Iris pigment epithelial cell (primary cell): Measurements from ENCODE around the gene AMFR.

Experiments
- DNase-seq: peaks from one replicate; pipeline ENCODE4 v3.0.0-alpha.2; 2011; ENCODE audit warnings: low read depth

Gene AMFR

DNA sequence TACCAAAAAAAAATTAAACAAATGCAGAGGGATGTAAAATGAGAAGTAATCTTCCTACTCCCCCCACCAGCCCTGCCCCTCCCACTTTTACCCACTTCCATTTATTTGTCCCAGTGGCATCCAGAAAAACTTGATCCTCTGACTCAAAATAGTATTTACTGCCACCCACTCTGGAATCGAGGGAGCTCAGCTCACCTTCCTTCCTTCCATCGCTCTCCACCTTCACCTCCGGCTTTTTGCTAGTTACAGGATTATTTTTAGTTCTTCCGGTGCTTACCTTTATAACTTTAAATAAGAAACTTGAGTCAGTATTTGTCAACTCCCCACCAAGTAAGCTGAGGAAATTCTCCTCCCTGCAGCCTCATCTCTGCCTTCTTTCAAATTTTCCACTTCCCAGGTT is 94.9 kb downstream of the AMFR start:
- no peak for DNase-seq

DNA sequence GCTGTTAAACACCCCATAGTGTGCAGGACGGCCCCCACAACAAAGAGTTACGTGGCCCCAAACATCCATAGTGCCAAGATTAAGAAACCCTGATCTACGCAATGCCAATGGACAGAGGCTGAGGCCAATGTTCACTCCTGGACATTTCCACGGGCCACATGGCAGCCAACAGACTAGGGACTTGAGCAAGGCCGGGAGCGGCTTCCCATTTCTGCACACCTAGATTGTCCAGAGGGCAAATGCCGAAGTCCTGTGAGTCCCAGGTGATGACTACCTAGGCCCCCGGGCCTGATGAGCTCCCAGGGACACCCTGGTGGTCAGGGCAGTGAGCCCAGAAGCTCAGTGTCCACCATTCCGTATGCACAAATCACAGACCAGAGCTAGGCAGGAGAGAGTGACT is 95.5 kb downstream of the AMFR start:
- DNase-seq = no peak

DNA sequence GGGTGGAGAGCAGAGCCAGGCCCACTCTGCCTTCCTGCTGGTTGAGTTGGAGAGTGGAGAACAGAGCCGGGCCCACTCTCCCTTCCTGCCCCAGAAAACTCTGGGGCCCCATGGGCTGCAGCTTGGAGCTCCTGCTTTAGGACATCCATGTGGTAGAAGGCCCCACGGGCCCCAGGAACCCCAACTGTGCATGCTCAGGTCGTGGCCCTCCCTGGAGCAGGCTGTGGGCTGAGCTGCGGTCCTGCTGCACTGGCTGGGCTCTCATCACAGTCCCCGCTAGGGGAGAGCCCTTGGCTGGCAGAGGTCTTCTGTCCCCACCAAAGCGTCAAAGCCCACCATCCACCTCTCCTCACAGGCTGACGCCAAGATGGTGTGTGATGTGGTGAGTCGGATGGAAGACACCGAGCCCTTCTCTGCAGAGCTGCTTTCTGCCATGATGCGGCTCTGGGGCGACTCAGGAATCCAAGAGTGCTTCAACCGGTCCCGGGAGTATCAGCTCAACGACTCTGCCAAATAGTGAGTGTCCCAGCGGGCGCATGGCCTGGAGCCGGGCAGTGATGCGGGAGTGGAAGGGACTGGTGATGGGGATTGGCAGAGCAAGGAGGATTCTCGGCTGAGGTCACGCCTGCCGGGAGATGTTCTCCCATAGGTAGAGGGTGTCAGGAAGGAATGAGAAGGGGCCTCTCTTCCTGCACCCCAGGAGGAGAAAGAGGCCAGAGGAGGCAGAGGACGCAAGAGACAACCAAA is 96.9 kb downstream of the AMFR start:
- DNase-seq = no peak

DNA sequence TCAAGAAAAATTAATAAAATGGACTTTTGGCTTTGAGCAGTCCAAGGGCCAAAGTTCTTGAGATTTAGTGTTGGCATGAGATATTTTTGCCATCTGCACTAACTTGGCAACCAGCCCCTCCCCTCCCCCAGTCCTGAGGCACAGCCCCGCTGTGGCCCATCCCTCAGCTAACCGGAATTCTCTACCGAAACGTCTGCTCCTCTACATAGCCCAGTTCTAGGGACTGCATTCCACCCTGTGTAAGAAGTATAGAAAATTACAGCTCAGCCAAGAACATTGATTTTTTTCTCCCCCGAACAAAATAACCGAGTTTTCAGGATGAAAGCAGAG is 97.5 kb downstream of the AMFR start:
- no peak for DNase-seq

DNA sequence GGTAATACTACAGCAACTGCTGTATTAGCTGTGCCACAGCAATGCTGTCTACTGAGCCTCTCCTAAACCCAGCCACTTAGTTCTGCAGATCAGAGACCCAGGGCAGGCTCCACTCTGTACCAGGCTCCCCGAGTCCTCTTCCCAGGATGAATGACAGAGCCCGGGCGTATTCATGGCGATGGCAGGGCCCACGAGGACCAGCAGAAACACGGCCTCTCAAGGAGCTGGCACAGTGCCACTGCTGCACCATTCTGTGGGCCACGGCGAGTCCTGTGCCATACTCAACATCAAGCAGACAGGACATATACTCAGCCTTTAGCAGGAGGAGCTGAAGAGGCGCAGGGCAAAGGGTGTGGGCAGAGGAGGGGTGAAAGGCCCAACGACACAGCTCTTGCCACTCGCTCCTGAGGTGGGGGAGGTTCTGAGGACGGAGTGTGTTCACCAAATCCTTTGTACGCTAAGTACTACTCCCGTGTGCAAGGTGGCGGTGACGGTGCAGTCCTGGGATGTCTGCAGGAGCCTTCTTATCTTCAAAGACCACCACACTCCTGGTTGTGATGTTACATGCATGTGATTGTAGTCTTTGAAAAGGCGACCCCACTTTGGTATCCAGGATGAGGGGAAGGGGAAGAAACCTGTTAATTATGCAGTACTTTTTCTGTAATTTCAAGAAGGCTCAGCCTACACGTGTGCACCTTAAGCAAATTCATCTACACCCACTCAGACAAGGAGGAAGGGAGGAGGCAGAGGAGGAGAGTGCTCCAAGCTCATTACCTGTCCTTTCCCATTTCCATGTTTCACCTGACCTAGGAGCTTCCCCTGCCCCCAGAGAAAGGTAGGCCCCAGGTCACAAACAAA is 98.0 kb downstream of the AMFR start:
- DNase-seq = no peak

DNA sequence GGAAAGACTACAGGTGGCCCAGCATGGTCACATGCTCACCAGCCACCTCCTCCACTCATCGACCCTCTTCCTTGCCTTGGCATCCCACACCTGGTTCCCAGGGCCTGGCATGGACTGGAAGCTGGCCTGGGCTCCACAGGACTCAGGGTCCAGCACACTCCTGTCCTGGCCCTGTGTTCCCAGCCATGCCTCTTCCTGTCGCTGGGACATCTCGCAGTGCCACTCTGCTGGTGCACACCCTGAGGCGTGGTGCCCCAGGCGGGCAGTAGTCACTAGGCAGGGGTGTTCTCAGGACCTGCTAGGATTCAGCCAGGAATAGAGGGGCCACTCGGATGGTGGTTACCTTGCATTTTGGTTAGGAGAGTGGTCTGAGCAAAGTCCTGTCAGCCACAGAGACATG is 99.4 kb downstream of the AMFR start:
- DNase-seq = no peak

DNA sequence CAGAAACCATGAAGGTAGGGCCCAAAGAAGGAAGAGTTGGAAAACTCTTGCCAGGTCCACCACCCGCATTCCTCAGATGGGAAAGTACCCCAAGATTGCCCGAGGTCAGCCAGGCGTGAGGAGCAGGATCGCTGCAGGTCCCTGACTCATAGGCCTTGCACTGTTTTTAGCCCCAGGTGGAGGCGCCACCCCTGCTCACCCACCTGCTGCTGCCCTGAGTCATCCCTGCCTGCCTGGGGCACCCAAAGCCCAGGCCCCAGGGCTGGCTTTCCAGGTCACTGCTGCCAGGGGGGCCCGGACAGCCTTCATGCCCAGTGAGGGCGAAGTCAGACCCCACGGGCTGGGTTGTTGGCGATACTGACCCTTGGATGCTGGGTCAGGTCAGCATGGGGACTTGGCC is 100.9 kb downstream of the AMFR start:
- DNase-seq = no peak

DNA sequence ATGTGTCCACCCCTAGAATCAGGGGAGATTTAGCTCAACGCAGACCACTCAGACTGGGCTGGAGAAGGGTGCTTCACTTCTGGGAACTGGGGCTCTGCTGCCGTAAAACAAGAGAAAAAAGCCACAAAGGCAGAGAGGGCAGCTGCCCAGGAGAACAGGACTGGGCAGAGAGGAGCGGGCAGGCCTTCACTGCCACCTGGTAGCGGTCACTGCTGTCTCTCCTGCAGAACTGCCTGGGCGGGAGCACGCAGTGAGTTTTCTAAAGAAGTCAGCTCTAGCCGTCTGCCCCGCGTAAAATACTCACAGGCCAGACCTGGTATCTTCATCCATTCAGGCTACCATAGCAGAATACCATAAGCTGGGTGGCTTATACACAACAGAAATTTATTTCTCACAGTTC is 103.8 kb downstream of the AMFR start:
- DNase-seq = no peak

DNA sequence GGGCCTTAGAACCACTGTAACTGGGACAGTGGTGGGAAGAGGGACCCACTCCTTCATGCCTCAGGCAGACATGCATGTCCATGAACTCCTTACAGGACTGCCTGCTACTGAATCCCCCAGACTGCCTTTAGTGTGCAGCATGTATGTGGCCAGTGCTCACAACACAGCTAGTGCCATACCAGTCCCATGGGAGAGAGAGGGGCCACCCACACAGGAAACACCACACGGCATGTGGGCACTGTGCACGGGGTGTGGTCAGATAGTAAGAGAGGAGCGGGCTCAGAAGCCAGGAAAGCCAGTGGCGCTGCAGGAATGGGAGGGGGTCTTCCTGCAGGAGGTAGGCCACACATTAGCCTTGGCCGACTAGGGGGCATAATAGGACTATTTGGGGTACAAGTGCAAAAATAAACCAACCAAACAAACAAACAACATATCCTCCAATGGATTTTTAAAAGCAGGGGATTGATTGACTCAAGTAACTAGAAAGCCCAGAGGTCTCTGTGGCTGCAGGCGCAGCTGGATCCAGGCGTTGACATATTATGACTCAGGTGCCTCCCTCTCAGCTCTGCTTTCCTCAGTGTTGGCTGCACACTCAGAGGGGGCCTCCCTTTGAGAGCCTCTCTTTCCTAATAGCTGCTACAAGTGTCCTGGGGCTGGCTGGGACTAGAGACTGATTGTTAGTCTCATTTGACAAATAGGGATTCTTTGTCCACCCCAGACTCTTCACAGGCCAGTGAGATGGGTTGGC is 104.4 kb downstream of the AMFR start:
- no peak for DNase-seq

DNA sequence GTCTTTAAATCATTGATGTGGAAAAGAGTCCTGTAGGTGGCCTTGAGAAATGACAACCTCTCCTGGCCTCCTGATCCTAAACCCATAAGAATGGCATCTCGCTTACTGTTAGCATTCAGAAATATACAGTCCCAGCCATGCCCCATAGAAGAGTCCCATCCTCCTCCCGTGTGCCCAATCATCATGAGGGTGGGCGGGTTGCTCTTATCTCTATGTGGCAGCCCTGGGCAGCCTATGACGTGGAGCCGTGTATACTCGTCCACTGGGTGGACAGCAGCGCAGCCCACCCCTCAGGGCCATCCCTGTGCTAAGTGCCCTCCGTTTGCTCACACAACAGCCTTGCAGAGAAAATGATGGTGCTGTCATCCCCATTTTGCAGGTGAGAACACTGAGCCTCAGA is 105.3 kb downstream of the AMFR start:
- DNase-seq = no peak

DNA sequence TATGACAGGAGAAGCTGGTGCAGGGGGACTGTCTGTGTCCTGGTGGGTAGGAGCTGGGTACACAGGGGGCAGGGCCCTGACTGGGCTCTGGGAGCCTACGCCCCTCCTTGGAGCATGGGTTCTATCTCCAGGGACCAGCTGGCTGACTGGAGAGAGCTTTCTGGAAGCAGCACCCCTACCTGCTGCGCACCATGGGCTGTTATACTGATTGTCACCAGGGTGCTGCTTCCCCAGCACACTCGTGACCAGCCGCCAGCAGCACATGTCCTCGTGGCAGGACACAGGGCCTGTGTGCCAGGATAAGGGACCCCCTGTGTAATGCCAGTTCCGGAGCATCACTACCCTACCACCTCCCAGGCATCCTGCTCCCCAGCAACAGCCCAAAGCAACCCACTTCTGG is 106.0 kb downstream of the AMFR start:
- DNase-seq = no peak

DNA sequence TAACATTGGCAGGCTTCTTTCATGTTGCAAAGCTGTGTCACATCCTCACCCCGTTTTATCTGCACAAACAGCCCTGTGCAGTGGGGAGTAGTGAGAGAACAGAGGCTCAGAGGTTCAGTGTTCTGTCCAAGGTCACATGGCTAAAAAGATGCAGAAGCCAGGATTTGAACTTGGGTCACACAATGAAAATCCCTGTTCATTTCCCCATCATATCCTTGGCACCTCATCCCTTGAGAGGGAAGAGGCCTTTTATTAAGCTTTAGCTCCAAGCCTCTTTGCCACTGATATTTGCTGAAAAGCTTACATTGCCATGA is 106.6 kb downstream of the AMFR start:
- DNase-seq = no peak

DNA sequence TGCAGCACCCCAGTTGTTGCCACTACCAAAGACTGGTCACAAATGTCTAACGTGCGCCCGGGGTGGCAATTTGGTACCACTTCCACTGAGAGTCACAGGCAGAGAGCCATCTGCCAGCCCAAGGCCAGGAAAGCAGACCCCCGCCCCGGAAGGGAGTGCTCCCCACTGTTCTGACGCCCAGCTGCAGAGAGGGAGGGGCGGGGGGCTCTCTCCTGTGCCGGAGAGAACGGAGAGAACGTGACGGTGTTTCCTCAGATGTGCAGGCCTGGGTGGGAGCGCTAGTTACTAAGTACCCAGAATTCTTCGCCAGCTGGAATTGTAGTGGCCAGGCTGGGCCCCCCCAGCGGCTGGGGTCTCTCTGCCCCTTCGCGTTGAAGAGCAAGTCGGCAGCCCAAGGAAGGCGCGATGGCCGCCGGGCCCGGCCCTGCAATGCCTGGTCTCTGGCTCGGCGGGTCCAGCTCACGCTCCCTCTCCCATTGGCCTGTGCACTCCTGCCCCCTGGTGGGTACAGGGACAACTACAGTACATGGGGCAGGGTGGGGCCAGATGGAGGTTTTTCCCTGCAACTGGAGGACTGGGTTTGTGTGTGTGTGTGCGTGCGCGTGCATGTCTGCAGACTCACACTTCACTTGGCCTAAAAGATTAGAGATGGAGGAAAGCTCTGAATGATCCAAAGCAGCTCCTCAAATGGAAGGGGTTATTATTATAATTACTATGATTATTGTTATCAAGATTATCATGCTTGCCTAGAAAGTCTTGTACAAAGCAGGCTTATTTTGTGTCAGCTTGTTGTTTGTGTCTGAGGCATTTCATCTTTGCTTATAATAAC is 107.1 kb downstream of the AMFR start:
- DNase-seq = peak; percentile 64

DNA sequence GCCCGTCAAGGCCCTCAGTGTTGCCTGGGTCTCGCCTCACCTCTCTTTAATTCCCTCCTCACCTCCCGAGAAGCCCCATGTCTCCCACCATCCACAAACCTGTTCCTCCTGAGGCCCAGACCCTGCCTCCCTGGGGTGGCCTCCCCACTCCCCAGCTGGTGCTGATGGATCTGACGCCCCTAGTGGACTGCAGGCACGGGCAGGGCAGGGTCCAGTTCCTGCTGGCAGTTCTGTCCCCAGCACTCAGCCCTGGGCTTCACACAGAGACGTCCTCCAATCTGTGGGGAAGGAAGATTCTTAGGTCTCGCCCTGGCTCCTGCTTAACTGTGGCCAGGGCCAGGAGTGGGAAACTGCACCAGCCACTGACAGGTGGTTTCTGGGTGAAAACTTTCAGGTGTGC is 108.8 kb downstream of the AMFR start:
- no peak for DNase-seq

DNA sequence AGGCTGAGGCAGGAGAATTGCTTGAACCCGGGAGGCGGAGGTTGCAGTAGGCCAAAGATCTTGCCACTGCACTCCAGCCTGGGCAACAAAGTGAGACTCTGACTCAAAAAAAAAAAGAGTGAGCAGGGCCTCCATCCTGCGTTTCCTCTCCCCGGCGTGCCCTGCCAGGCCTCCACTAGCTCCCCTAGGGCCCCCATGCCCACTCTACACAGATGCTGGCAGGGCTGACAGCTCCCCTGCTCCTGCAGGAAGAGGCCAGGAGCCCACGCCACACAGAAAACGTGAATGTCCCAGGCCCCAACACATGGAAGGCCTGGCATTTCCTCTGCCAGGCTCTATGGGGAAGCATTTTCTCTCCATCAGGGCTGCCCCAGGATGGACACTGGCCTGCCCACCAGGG is 109.4 kb downstream of the AMFR start:
- no peak for DNase-seq

DNA sequence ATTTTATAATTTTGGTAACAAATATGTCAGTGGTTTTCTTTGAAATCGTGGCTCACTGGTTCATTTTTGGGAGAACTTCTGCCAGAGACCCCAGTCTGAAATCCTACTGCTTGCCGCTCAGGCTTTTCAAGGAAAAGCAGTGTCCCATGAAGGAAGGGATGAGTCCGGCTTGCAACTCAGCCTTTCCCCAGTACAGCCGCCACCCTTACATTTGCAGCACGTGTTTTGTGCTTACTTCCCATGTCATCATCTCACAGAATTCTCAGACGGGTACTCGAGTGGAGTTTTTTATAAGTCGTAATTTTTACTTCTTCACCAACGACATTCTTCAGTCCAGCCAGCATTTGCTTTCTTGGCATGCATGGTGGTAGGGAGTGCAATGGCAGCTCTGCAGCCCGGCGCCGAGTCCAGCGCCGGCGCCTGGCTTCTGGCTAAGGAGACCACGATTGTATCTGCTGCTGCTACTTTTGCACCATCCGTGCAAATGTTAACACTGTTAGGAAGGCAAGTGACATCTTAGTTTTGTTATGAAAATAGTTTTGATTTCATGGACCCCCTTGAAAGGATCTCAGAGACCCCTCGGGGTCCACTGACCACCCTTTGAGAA is 111.0 kb downstream of the AMFR start:
- no peak for DNase-seq

DNA sequence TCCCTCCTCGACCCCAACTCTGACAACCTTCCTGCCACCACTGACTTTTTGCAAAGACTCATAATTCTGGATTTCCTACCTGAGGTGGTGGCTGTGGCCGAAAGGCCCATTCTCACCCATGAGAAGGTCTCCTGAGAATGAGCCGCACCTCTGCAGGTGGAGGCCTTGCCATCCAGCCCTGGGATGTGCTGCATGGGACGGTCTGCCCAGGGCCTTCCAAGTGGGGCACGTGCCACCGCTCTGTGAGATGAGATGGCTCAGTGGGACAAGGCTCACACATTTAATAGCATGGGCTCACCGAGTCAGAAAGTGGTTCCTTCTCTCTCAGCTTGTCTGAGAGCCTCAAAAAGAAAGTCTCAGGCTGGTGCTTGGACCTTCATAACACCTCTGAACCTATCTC is 112.8 kb downstream of the AMFR start:
- DNase-seq = no peak

DNA sequence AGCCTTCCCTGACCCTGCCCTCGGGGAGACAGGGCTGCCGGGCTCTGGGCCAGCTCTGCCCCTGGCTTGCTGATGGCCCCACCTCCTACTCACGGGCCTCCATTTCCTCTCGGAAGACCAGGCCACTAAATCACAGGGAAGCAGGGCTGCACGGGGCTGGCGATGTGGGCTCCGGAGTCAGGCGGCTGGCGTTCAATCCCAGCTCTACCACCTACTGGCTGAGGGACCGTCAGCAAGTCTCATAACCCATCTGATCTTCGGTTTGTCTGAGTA is 113.4 kb downstream of the AMFR start:
- DNase-seq = no peak
